HG02642 (cell line): ENCODE results near the gene CPSF7.
A peak's percentile ranks its signal among the peaks of the same experiment; 100 is the strongest.
"Not testable (repeated sequence)": the region's sequence is repeated elsewhere in the genome, so short reads cannot be mapped to it uniquely, and the experiment has no call there.

Source experiments
- ATAC-seq: cut with Tn5 transposase; IDR thresholded peaks from one replicate; pipeline ENCODE4 v1.9.1; 2021; ENCODE audit warnings: mild to moderate bottlenecking; ENCODE audit not compliant: unreplicated experiment, poor library complexity

CPSF7 gene

DNA sequence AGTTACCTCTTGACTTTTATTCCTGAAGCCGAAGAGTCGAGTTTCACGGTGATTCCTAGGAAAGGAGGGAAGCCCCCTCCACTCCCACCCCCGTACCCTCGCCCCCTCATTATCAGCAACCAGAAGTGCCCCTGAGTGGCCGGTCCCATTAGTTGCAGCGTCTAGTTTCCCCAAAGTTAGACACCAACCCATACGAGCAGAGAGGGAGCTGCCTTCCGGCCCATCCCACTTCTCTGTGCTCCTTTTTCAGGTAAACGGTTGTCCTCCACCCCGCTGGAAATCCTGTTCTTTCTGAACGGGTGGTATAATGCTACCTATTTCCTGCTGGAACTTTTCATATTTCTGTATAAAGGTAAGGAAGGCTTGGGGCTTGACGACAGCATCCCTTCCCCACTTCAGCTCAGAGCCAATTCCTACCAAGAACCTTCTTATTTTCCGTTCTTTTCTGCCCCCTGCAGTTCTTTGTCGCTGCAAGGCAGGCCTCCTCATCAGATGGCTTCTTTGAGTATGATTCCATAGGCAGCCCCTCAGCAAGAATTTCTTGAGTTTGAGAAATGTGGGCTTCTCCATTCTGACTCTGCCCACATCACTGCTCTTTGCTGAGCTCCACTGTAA is 36.7 kb downstream of the CPSF7 start:
- ATAC-seq = no peak

DNA sequence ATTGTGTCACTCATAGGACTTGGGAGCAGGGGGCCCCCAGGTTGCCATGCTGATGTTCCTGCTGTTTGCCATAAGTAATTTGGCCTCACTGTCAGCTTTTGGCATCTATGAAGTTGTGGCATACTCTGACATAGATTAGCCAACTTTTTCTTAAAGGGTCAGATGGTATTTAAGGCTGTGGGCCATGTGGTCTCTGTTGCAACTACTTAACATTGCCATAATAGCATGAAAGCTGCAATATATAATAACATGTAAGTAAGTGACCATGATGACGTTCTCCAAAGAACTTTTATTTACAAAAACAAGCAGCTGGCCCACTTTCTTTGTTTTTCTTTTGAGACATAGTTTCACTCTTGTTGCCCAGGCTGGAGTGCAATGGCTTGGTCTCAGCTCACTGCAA is 39.6 kb downstream of the CPSF7 start:
- ATAC-seq = no peak

DNA sequence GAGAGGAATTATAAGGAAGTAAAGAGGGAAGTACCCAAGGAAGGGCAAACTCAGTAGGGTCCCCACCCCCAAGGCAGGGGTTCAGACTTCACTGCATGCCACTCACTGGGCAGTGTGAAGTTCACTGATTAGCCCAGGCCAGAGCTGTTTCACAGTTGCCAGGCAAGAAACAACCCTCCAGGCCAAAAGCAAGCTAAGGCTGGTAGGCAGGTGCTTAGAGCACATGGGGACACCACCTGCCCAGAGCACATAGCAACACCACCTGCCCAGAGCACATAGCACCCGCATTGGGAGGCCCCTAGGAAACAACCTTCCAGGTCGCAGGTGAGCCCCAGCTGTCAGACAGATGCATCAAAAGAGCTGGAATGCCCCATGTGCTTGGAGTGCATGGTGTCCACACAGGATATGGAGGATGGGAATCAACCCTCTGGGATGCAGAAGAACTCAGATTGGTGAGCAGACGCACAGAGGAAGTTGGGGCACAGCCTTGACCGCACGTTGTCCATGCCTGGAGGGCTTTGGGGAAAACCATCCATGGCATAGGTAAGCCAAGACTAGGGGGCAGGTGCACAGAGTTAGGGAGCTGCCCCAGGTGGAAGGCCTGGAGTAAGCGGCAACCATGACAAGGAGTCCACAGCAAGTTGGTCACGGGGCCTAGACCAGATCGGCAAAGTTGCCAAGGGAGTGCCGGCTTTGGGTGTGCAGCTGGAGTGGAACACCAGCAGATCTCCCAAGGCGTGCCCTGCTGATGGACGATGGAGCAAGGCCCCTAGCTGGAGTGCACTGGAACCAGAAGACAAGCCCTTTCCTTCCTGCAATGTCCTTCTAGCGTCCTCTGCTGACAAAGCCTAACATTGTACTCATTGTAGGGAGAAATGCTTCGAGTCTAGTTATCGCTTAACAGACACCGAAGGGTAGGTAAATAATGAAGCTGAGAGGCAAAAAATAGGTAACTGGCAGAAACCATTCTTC is 45.2 kb downstream of the CPSF7 start:
- no peak for ATAC-seq

DNA sequence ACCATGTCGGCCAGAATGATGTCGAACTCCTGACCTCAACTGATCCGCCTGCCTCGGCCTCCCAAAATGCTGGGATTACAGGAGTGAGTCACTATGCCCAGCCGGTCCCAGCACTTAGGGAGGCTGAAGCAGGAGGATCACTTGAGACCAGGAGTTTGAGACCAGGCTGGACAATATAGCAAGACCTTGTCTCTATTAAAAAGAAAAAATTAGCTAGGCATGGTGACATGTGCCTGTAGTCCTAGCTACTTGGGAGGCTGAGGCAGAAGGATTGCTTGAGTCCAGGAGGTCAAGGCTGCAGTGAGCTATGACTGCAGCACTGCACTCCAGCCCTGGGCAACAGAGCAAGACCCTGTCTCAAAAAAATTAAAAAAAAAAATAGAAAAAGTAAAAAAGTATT is 45.9 kb downstream of the CPSF7 start:
- not testable (repeated sequence) for ATAC-seq

GRCh38 chr11:61380884-61381283 is 48.9 kb downstream of the CPSF7 start:
- ATAC-seq = no peak

DNA sequence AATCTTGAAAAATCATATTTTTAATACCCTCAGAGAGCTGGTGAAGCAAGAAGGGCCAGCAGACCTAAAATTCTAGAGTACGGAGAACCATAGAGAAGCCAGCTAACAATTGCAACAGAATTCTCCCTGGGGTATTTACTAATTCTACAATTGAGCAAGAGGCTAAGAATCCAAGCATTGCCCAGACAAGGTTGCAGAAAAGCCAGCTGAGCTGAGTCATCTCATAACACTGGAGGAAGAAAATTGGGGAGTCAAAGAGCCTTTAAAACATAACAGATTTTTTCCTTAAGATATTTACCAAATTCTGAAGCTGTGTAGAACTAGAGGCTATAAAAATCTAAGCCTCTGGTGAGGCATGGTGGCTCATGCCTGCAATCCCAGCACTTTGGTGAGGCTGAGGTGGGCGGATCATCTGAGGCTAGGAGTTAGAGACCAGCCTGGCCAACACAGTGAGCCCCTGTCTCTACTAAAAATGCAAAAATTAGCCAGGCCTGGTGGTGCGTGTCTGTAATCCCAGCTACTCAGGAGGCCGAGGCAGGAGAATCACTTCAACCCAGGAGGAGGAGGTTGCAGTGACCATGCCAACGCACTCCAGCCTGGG is 51.0 kb downstream of the CPSF7 start:
- ATAC-seq = no peak

DNA sequence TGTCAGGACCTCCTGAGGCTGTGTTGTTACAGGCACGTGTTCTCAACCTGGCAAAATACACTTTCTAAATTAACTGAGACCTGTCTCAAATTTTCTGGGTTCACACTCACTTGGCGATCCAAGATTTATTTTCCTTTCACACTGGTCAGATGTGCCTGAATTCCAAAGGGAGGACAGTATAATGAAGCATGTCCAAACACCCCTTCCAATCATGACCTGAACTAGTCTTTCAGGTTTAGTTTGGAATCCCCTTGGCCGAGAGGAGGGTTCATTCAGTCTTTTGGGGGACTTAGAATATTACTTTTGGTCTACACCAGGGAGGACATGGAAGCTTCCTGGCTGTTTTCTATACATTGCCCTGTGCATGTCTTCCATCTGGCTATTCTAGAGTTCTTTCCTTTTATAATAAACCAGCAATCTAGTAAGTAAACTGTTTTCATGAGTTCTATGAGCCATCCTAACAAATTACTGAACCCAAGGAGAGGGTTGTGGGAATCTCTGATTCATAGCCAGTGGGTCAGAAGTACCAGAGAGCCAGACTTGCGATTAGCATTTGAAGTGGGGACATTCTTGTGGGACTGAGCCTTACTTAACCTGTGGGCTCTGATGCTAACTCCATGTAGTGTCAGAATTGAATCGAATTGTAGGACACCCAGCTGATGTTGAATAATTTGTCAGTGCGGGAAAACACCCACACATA is 52.2 kb downstream of the CPSF7 start:
- no peak for ATAC-seq

- no peak for ATAC-seq
Observed at GRCh38 chr11:61375761-61376108, 54.0 kb downstream of the CPSF7 start.

DNA sequence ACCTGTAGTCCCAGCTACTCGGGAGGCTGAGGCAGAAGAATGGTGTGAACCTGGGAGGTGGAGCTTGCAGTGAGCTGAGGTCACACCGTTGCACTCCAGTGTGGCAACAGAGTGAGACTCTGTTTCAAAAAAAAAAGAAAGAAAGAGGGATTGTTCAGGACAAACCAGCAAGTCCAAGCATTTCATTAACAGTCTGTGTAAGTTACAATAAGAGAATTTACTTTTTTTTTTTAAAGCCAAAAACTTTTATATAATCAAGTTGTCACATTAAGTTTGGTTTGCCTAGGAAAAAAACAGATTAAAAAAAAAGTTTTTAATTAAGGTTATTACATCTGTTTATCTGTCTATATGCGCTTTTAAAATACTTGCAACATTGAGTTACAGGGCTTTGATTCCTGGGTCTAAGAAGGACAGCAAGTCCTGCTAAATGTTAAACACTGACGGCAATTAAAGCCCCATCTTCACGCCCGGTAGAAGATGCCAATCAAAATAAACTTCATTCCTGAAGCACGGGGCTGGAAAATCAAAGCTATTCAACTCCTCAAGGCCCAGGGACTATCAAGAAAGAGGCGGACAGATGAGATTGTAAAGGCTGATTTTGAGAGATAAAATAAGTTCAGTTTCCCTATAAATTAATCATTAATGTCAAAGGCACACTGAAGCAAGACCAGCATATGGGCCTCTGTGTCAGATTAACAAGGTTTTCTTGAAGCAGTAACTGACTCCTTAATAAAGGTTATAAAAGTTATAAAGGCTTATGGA is 56.9 kb downstream of the CPSF7 start:
- no peak for ATAC-seq

DNA sequence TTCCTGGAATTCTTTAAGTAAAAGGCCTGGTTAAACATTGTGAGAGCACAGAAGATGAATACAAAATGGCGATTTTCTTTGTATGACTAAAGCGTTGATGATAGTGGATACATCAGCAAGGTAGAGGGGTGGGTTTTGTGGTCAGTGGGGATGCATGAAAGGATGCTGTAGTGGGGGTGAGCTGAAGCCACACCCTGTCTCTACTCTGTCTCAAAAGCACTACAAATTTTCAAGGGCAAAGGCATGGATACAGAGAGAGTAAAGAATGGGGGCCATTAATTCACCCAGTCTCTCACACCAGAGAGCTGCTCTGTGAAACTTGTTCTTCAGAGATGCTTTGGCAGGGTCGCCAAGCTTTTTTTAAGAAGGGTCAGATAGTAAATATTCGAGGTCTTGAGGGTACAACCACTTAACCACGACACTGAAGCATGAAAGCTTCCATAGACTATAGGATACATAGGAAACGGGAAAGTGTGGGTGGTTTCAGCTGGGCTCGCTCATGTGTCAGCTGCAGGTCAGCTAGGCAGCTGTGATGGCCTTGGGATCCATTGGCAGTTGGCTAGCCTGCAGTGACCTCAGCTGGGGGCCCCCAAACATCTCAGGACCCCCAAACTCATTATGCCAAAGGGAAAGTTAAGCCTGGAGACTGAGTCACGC is 59.3 kb downstream of the CPSF7 start:
- no peak for ATAC-seq

GRCh38 chr11:61369372-61370348 is 60.1 kb downstream of the CPSF7 start:
- peak; percentile 54 for ATAC-seq

- no peak for ATAC-seq
Observed at GRCh38 chr11:61368646-61369045, 61.1 kb downstream of the CPSF7 start.

GRCh38 chr11:61367406-61367805 is 62.4 kb downstream of the CPSF7 start:
- ATAC-seq = no peak

DNA sequence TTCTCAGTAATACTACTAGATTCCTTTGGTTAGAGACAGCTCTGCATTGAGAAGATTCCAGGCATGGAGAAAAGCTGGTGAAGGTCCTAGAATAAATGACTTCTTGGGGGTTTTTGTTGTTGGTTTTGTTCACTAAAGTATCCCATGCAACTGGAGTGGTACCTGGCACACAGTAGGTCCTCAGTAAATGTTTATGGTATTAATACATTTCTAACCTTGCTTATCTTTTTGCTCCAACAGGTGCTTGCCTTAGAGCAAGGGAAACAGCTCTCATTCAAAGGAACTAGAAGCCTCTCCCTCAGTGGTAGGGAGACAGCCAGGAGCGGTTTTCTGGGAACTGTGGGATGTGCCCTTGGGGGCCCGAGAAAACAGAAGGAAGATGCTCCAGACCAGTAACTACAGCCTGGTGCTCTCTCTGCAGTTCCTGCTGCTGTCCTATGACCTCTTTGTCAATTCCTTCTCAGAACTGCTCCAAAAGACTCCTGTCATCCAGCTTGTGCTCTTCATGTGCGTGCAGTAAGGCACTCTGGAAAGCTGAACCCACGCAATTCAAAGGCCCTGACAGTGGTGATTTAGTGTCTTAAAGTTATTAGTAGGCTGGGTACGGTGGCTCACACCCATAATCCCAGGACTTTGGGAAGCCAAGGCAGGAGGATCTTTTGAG is 65.6 kb downstream of the CPSF7 start:
- ATAC-seq = no peak

- no peak for ATAC-seq
Observed at GRCh38 chr11:61362542-61362875, 67.3 kb downstream of the CPSF7 start.

DNA sequence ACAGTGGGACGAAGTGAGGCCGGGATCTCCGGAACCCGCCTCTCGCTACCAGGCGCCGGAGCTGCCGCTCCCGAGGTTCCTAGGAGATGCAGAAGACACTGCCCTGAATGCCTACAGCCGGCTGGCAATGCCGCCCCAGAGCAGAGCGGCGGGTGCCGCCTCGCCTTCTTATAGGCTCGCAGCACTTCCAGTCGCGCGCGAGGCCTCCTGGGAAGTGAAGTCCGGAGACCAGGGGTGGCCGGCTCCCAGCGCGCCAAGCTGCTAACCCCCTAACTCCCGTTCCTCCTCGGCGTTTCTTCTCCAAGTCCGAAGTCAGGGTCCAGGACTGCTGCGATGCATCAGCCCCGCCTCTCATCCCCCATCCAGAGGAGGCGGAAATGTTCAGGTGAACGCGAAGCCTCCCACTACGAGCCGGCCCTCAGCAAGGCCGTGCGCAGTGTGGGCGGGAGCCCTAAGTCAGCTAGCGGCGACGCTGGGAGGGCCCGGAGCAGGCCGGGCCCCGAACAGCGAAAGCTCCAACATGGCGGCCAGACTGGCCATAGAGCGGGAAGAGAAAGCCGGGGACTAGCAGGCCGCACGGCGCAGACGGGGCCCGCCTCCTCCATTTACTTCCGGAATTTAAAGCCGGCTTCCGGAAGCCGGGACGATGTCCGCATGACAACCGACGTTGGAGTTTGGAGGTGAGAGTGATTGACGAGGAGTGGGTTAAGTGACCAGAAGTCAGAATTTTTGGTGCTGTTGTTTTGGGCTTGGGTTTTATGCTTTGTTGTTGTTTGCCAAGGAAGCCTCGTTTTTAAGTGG is 67.8 kb downstream of the CPSF7 start, which contains the start of the genes CYB561A3 and TMEM138:
Gene CYB561A3 (minus strand): TSS at position 142 of the 801 bp plus-strand sequence. CDS start 5,169 bp downstream, outside the sequence.
Gene TMEM138 (plus strand): TSS at position 634 of the 801 bp plus-strand sequence. CDS start 2,017 bp downstream, outside the sequence.
- peak; percentile 88 for ATAC-seq

- no peak for ATAC-seq
Observed at GRCh38 chr11:61361237-61361740, 68.5 kb downstream of the CPSF7 start.
